Esophagus squamous epithelium (tissue), 5 donors: ENCODE measurements around the gene OCIAD2. TPM values are rescaled to one million over a fixed set of nuclear protein-coding genes. Genes with fewer than 3 reads are reported as not detected.
A peak's percentile ranks its signal among the peaks of the same experiment; 100 is the strongest.

Experiments used
- DNase-seq: peaks from one replicate; lab custom pipeline; 2025; lab: John Stamatoyannopoulos, UW
- H3K27ac ChIP-seq, 4 donors: fragments of 200-600 bp; sonication (generic); one replicate each; pipeline ENCODE4 v1.5.1; 2016 to 2019; ENCODE audit warnings: mild to moderate bottlenecking in 1 of 4
- H3K27me3 ChIP-seq, 4 donors: fragments of 200-600 bp; sonication (generic); 1 replicate in 3 of 4; 2 replicates in 1 of 4; pipeline versions ENCODE4 v1.5.1 to v1.6.0; 2017 to 2021; ENCODE audit warnings: antibody characterized with exemption in 1 of 4
- H3K36me3 ChIP-seq, 3 donors: fragments of 200-600 bp; sonication (generic); one replicate each; pipeline ENCODE4 v1.5.1; 2016 to 2019
- H3K4me1 ChIP-seq, 3 donors: fragments of 200-600 bp; sonication (generic); one replicate each; pipeline ENCODE4 v1.5.1; 2017 to 2019
- H3K4me3 ChIP-seq, 4 donors: fragments of 200-600 bp; sonication (generic); 1 replicate in 3 of 4; 2 replicates in 1 of 4; pipeline ENCODE4 v1.5.1; 2016 to 2019; ENCODE audit warnings: mild to moderate bottlenecking in 2 of 4, moderate library complexity in 1 of 4
- H3K9me3 ChIP-seq, 3 donors: fragments of 200-600 bp; sonication (generic); one replicate each; pipeline ENCODE4 v1.5.1; 2016 to 2019
- POLR2A ChIP-seq, 4 donors: fragments of 450-650 bp; IDR thresholded peaks; one replicate each; pipeline ENCODE4 v1.6.1; 2017; ENCODE audit warnings: antibody characterized with exemption in 4 of 4, mild to moderate bottlenecking in 4 of 4, moderate library complexity in 3 of 4
- WGBS, 2 donors: methylation state at CpG; one replicate each; pipeline ENCODE4 v1.1.5; 2018; 5-methylcytosine and 5-hydroxymethylcytosine counted together
- intact Hi-C: fragments of 100-400 bp; cut with DNase I; formaldehyde crosslinking; loops from one replicate; pipeline ENCODE4 v1.15.0; 2022
- total RNA-seq, 4 donors: library from RNA; depleted of rRNA; stranded (reverse); fragments of >200 nt; gene quantifications; one replicate each; pipeline ENCODE4 v1.1.0, GENCODE V29; 2016
- TF ChIP-seq, protein P1 (sequence below), 6 experiments: fragments of 450-650 bp in 4 of 6; fragments of 200-600 bp in 2 of 6; sonication (generic) in 2 of 6; IDR thresholded peaks; one replicate each; pipeline ENCODE4 v1.5.1; 2016 to 2019; ENCODE audit warnings: antibody characterized with exemption in 6 of 6, mild to moderate bottlenecking in 4 of 6, moderate library complexity in 4 of 6
- donor health status: DM: yes; HTN: yes; CAD: no.

OCIAD2 gene, protein sequence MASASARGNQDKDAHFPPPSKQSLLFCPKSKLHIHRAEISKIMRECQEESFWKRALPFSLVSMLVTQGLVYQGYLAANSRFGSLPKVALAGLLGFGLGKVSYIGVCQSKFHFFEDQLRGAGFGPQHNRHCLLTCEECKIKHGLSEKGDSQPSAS
- 10 to 100 TPM; 16.2 to 30.8 (median 17.5) TPM for total RNA-seq

DNA sequence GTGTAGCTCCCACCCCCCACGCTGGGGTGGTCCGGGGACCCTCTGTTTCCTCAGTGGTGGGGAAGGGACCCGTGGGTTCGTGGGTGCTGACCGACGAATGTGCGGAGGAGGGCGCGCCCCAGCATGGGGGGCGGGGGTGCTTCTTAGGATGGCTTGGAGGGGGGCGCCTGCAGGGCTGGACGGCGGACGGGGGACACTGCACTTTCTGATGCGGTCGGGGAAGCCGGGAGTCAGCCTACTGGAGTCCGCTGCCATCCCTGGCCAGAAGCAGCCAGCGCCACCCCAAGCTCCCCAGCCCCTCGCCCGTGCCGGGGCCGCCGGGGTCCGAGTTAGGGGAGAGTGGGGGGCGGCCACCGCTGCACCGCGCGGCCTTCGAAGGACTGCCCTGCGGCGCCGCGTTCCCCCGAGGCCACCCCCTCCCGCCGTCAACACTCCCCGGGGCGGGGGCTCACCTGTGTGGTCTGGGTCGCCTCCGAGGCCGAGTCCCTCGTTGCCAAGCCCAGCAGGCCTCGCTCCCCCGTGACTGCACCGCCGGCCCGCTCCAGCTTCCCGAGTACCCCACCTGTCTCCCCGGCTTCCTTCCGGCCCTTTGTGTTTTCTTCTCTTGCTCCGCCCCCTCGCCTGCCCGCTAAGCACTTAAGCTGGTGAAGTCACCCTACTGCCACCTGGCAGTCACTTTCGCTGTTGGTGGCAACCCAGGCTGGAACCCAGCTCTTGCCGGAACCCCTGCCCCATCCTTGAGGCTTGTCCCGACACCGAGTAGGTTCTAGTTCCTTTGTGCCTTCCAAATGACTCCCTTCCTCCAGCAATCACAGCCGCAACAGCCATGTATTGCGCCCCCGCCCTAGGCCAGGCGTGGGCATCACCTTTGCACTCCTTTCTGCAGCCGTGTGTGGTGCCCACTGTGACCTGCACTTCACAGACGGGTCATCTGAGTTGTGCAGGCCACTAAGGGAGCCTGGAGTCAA is at the start of gene OCIAD2:
Gene OCIAD2 (minus strand): TSS at position 569 of the 968 bp plus-strand sequence. CDS start 2,225 bp downstream, outside the sequence.
- peak within 1 kb of the TSS; percentile 57 to 85 (median 78) for H3K4me3 ChIP-seq
- intact Hi-C loops, result no loop called here
- peak; percentile 20 for DNase-seq
- TF ChIP-seq, protein P1, sequence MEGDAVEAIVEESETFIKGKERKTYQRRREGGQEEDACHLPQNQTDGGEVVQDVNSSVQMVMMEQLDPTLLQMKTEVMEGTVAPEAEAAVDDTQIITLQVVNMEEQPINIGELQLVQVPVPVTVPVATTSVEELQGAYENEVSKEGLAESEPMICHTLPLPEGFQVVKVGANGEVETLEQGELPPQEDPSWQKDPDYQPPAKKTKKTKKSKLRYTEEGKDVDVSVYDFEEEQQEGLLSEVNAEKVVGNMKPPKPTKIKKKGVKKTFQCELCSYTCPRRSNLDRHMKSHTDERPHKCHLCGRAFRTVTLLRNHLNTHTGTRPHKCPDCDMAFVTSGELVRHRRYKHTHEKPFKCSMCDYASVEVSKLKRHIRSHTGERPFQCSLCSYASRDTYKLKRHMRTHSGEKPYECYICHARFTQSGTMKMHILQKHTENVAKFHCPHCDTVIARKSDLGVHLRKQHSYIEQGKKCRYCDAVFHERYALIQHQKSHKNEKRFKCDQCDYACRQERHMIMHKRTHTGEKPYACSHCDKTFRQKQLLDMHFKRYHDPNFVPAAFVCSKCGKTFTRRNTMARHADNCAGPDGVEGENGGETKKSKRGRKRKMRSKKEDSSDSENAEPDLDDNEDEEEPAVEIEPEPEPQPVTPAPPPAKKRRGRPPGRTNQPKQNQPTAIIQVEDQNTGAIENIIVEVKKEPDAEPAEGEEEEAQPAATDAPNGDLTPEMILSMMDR (IDR thresholded peaks at IDR 0.05), result peak in 2 of 6 experiments; percentile 12 to 32
- TF ChIP-seq POLR2A (IDR thresholded peaks at IDR 0.05), result peak in 1 of 4 donors; percentile 56
- 9 to 20% methylated on average over 14 to 25 of the region's 65 CpGs for WGBS, 2 donors
- peaks cover 0 to 4% (median 0%) of the 10 kb centered on the region in 4 donors for H3K27me3 ChIP-seq
- peak within 1 kb of the TSS in 3 of 4 donors; percentile 69 to 83 (median 81) for H3K27ac ChIP-seq
- H3K9me3 ChIP-seq, result no peaks in the 10 kb centered on the region
- peaks cover 0 to 21% (median 0%) of the 10 kb centered on the region in 3 donors for H3K36me3 ChIP-seq
- H3K4me1 ChIP-seq, result peaks cover 10 to 73% (median 19%) of the 10 kb centered on the region in 3 donors

DNA sequence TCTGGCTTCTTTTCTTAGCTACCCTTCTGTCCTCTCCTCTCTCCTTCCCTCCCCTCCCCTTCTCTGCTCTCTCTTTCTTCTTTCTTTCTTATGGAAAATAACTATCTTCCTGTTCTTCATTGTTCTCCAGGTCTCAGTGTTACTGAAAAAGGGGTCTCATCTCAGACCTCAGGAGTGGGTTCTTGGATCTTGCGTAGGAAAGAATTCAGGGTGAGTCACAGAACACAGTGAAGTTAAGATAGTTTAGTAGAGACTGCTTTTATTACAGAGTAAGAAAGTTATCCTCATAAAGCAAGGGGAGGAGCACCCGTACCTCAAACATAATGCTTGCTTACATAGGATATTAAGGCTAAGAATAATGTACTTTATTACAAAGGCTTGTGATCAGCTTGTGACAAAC is 47.7 kb upstream of the OCIAD2 start:
- 74 to 79% methylated on average over 2 of the region's 2 CpGs for WGBS, 2 donors

DNA sequence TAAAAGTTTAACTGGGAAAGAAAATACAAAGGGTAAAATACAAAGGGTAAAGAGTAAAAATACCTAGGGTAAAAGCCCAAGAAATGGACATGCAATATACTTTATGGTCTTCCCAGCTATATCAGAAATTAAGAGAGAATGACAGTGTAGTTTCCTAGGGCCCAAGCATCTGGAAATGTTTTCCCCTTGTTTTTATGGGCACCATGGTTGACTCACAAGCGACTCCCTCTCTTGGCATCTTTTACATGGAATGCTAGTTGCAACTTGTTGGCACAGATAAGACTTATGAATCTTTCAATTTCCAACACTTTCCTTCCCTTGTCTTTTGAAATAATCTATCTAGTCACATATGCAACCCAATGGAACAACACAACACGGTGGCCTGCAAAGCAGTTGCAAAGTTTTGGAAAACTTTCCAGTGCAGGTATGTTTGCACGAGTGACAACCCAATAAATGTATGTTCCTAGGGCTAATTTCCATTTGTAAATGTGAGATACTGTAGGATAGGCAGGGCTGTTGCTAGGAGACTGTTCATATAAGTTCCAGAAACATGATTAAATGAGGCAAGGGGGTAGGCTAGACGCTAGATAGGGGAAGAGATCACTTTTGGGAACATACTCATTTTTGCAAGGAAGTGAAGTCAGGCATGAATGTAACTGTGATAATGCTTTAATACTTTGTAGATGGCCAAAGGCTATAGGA is 43.1 kb upstream of the OCIAD2 start:
- Histone ChIP-seq H3K36me3 (no peaks in the 10 kb centered on the region), H3K9me3 (no peaks in the 10 kb centered on the region), H3K27me3 (no peaks in the 10 kb centered on the region), H3K27ac (no peak overlapping the region), H3K4me1 (peaks cover 0 to 26% (median 0%) of the 10 kb centered on the region in 3 donors), H3K4me3 (no peak overlapping the region)
- TF ChIP-seq, protein P1 (IDR thresholded peaks at IDR 0.05), result no peak
- no peak for TF ChIP-seq POLR2A (IDR thresholded peaks at IDR 0.05)
- 37 to 59% methylated on average over 4 of the region's 4 CpGs for WGBS, 2 donors
- intact Hi-C loops, result no loop called here
- no peak for DNase-seq

More for the DNA sequence above, 47.7 kb upstream of the OCIAD2 start:
- Histone ChIP-seq H3K36me3 (no peaks in the 10 kb centered on the region), H3K9me3 (no peaks in the 10 kb centered on the region), H3K27me3 (no peaks in the 10 kb centered on the region), H3K27ac (no peak overlapping the region), H3K4me3 (no peak overlapping the region), H3K4me1 (peaks cover 0 to 13% (median 0%) of the 10 kb centered on the region in 3 donors)
- intact Hi-C loops, result no loop called here
- no peak for DNase-seq
- no peak for TF ChIP-seq POLR2A (IDR thresholded peaks at IDR 0.05)
- TF ChIP-seq, protein P1 (IDR thresholded peaks at IDR 0.05), result no peak

DNA sequence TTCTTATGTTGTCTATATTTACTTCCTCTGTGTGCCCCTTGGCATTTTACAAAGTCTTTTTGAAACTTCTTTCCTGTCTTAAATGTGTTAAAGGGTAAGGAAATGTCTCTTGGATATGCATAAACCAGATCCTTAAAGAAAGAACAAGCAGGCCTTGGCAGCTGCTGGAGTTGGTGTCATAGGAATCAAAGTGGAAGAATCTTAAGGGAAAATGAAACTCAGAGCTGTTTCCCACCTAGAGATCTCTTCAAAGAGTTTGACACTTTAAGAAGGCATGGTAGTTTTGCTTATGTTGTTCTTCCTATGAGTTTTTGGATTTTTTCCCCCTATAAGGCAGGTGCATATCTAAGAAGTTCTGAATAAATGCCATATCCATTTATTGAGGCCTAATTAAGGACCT is 42.5 kb upstream of the OCIAD2 start:
- H3K27ac ChIP-seq, result no peak overlapping the region

More for the DNA sequence above, 42.5 kb upstream of the OCIAD2 start:
- no peak for DNase-seq
- no peaks in the 10 kb centered on the region for H3K9me3 ChIP-seq
- H3K4me1 ChIP-seq, result peaks cover 0 to 26% (median 0%) of the 10 kb centered on the region in 3 donors
- H3K36me3 ChIP-seq, result no peaks in the 10 kb centered on the region
- intact Hi-C loops, result no loop called here
- no peak for TF ChIP-seq POLR2A (IDR thresholded peaks at IDR 0.05)
- TF ChIP-seq, protein P1 (IDR thresholded peaks at IDR 0.05), result no peak
- no peaks in the 10 kb centered on the region for H3K27me3 ChIP-seq
- H3K4me3 ChIP-seq, result no peak overlapping the region
